ENCODE data around the gene GSC. TPM values are rescaled to one million over a fixed set of nuclear protein-coding genes. Genes with fewer than 3 reads are reported as not detected.

The GSC gene
- total RNA-seq, 1 experiment from 2014 or later, result not detected

DNA sequence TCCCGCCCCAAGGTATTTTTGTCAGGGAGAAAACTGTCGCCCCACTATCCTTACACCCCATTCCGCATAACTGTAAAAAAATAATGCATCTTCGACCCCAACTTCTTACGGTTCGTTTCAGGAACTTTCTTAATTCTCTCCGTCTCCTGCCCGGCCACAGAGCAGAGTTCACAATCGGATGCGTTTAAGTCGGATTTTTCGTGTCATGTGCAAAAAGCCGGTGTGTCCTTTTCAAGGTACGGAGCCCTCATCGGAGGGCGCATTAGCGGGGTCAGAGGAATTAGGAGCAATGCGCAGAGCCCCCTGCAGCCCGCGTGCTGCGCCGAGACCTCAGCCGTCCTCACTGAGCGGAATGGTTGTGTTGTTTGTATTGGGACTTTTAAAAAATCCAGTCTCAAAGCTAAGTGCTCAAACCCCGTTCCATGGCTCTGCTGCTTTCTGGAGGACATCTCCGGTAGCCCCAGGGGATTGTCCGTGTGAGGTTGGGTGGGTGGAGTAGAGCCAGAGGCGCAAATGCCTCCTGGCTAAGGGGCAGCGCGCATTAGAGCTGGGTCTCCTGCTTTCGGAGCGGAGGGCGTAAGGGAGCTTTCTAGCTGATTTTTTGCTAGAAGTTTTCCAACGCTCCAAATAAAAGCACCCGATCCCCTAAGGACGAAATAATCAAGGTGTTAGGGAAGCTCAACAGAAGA lies 3.9 kb upstream of the GSC start:
- DNase-seq (ENCODE audit: low read depth), result no peak
- in situ Hi-C loops (cut with HindIII; ENCODE audit: low pct_unique_long_range_greater_than_20kb, low sequenced_read_pairs), result no loop called here

DNA sequence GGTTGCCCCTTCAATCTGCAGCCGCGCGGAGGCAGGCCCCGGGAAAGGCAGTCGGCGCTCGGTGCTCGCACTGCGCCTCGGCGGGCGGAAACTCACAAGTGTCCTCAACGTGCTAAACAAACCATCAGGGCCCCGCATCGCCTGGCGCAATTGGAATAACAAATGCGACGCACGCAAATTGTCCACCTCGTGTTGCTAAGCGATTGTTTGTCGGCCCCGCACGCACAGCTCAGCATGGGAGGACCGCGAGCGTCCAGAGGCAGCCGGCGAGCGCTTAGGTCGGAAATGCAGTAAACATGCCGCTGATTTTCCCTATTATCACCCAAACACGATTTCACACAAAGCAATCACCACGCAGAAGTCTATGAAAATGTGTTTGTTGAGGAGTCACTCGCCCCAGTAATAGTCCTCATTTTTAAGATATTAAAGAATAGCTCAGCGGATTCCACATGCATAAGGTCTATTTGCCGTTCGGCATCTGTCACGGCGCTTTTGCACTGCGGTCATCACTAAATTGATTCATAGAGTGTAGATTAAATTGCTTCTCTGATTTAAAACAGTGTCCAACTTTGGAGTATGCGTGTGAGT lies 3.2 kb upstream of the GSC start:
- no peak for DNase-seq (ENCODE audit: low read depth)
- in situ Hi-C loops (cut with HindIII; ENCODE audit: low pct_unique_long_range_greater_than_20kb, low sequenced_read_pairs), result no loop called here

DNA sequence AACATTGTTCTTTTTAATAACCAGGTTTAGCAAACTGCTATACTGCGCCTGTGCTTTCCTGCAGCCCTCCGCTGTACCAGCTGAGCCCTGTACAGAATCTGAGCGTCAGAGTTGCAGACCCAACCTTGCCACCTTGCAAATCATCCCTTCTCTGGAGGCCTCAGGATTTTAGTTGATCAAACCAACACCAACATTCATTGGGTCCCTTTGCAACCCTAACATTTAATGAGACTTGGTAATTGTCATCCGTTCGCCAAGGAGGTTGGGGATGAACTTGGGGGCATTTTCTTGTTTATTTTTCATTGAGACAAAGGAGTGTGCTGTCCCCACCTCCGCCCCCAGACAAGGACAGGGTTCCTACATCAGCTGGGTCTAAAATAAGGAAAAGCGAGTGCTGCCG lies 2.6 kb upstream of the GSC start:
- DNase-seq (ENCODE audit: low read depth), result no peak
- in situ Hi-C loops (cut with HindIII; ENCODE audit: low pct_unique_long_range_greater_than_20kb, low sequenced_read_pairs), result no loop called here

DNA sequence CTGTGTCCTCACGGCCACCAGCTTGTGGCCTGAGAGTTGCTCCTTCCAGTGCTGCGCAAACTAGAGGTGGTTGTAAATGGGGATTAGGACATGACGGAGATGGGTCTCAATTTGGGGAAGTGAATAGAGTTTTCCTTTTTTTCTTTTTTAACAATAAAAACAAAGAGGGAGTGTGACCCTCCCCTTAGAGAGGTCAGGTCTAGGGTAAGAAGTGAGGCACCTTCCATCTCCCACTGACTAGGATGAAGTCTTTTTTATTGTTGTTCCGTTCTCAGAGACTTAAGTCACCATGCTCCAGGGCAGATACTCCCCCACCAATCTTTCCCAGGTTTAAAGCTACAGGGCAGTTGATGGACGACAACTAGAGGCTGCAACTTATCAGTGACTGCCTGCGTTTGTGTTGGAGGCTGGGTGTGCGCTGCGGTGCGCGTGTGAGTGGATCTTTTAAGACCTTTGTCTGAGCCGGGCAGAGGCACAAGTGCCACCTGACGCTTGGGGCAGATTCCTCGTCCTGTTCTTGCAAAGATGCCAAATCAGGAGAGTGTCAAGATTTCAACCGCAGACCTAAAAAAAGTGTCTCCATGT lies 2.1 kb upstream of the GSC start:
- in situ Hi-C loops (cut with HindIII; ENCODE audit: low pct_unique_long_range_greater_than_20kb, low sequenced_read_pairs), result no loop called here
- no peak for DNase-seq (ENCODE audit: low read depth)

DNA sequence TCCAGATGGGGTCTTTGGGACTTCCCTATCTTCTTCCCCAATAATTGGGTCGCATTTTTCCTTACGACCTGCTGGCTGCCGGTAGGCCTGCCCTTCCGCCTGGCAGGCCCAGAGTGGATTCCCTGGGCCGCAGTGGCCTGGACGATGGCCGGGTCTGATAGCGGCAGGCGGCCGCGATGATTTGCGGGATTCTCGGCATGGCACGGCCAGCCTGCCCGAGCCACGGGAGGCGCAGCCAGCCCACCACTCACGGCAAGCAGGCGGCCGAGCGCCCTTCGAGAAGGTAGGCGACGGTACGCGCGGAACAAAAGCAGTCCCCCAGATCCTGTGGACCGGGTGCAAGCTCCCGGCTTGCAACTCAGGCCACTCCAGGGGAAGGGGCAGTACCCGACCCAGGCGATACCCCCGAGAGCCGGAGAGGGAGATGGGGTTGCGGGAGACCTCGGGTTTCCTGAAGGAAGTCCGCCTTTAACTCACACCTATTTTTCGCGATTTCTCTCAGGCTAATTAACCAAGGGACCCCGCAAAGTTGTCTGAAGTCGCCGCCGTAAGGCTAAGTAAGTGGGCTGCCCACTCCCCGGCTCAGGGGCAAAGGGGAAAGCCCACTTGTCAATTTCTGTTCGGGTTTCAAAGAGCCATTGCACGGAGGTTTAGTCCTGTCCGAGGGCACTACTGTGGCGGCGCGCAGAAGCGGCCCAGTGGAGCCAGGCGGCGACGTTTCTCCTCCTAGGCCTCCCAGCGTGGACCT lies 1.4 kb upstream of the GSC start:
- DNase-seq (ENCODE audit: low read depth), result no peak
- in situ Hi-C loops (cut with HindIII; ENCODE audit: low pct_unique_long_range_greater_than_20kb, low sequenced_read_pairs), result no loop called here

DNA sequence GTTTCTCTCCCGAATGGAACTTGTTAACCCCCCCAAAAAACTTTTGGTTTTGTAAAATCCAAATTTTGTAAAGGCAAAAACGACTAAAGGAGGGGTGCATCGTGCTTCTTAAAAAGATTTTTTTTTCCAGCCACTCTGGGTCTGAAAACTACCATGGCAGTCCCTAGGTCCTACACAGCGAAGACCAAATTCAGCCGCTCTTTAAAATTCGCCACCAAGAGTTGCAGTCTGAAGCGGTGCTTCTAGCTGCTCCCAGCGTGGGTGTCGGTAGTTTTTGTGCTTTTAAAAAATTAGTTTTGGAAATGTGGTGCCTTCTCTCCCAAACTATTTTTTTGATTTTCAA lies 873 bp upstream of the GSC start:
- in situ Hi-C loops (cut with HindIII; ENCODE audit: low pct_unique_long_range_greater_than_20kb, low sequenced_read_pairs), result no loop called here
- no peak for DNase-seq (ENCODE audit: low read depth)

DNA sequence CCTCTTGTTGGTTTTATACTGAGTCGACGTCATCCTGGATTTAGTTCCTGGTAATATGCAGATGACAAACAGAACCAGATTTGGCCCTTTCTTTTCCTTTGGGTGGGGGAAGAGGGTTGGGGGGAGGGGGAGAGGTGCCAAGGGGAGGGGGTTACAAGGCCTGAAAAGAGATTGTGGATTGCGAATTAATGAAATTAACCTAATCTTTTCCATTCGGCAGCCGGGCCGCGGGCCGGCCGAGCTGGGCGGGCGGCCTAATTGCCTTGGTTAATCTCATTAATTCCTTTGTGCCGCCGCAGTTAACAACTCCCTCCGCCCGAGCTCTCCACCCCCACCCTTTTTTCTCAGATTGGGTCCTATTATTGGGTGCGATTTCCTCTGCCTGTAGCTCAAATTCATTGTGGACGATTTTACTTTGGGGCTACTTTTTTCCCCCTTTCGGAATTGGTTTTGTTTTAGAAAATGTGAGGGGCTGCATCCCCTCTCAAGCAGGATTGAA lies 387 bp upstream of the GSC start:
- DNase-seq (ENCODE audit: low read depth), result no peak
- in situ Hi-C loops (cut with HindIII; ENCODE audit: low pct_unique_long_range_greater_than_20kb, low sequenced_read_pairs), result no loop called here

DNA sequence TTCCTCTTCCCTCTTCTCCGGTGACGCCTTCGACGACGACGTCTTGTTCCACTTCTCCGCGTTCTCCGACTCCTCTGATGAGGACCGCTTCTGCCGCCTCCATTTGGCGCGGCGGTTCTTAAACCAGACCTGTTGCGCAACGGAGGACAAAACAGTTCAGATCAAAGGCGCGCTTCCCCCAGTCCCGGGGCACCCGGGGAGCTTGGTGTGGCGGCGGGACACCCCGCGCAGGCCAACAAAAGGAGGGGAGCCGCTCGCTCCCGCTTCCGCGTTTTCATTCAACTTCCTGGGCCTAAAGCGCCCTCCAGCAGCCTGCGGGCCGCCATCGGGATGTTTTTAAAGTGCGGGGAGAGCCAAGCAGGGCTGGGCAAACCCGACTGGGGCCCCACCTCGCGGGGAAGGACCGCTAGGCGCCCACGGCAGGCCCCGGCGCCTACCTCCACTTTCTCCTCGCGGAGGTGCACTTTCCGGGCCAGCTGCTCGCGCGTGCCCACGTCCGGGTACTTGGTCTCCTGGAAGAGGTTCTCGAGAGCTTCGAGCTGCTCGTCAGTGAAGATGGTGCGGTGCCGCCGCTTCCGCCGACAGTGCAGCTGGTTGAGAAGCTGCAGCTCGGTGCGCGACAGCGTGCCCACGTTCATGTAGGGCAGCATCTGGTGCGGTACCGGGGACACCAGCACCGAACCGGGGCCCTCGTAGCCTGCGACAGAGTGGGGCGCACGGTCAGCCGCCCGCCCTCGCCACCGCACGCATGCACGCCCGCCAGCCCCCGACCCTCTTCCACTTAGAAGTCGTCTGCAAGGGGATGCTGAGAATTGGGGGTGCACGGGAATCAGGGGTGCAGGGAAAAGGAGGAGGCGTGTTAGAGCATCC lies 1.2 kb downstream of the GSC start:
- no peak for DNase-seq (ENCODE audit: low read depth)
- in situ Hi-C loops (cut with HindIII; ENCODE audit: low pct_unique_long_range_greater_than_20kb, low sequenced_read_pairs), result no loop called here

DNA sequence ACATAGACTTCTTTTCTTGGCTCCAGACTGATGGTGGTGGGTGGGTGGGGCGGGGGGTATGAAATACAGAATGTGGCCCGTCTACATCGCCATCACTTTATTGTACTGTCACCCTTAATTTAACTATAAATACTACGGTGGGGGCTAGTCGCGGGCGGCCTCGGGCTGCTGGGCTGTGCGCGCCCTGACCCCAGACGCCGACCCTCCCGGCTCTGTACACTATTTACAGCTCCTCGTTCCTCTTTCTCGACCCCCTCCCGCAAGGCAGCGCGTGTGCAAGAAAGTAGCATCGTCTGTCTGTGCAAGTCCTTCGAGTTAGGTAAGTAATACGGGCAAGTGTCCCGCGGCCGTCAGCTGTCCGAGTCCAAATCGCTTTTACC lies 1.8 kb downstream of the GSC start:
- no peak for DNase-seq (ENCODE audit: low read depth)
- in situ Hi-C loops (cut with HindIII; ENCODE audit: low pct_unique_long_range_greater_than_20kb, low sequenced_read_pairs), result no loop called here

DNA sequence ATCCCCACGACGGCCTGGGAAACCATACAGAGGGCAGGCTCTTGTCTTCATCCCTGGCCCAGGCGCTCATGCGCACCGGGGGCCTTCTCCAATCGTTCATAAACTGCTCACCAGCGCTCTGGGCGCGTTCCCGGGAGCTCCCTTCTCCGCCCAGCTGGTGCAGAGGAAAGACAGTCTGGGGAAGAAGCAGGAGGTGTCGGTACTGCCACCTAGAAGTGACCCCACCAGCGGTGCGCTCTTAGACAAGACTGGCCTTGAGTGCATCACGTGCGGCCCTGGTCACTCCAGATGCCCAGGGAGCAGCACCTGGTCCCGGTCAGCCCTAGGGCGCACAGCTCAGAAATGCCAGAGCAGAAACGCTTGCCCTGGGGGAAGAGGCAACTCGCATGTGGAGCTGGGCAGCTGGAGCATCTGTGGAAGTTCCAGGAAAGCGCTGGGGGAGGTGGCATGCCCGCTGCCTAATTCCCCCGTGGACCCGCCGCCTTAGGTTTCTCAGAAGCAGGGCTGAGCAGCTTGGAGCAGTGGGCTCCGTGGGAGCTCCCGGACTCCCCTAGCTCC lies 2.5 kb downstream of the GSC start:
- DNase-seq (ENCODE audit: low read depth), result no peak
- in situ Hi-C loops (cut with HindIII; ENCODE audit: low pct_unique_long_range_greater_than_20kb, low sequenced_read_pairs), result no loop called here

DNA sequence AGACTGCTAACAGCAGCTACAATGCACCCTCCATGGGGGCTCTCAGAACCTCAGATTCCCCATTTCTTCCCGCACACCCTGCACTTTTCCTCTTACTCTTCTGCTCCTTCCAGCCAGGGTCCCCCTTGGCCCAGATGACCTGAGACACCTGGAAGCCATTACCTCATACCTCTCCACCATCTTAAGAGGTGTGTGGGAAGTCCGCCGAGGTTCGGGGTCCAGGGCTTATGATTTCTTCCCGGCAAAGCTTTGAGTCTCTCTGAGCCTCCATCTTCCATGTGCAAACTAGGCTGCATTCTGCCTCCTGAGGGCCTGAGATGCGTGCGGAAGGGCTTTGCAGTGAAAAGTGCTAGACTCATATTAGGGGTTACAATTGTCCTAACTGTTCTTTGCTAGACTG lies 5.3 kb downstream of the GSC start:
- in situ Hi-C loops (cut with HindIII; ENCODE audit: low pct_unique_long_range_greater_than_20kb, low sequenced_read_pairs), result no loop called here

DNA sequence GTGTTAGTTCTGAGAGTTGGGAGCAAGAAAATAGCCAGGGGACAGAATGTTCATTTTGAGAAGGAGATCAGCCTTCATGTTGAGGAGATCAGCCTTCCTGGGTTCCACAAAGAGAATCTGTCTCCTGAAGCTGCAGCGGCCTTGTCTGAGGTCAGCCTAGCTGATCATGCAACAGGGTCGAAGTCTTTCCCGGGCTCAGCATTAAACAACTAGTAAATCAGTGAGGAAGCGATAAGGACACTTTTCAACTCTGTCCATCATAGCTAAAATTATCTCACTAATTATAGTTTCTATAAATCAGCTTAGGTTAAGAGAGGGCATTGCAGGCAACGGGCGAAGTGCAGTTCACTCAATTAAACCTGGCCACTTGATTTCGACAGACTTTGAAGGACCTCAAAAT lies 7.5 kb downstream of the GSC start:
- no peak for DNase-seq (ENCODE audit: low read depth)
- in situ Hi-C loops (cut with HindIII; ENCODE audit: low pct_unique_long_range_greater_than_20kb, low sequenced_read_pairs), result no loop called here

More for the DNA sequence above, 5.3 kb downstream of the GSC start:
- DNase-seq (ENCODE audit: low read depth), result no peak

DNA sequence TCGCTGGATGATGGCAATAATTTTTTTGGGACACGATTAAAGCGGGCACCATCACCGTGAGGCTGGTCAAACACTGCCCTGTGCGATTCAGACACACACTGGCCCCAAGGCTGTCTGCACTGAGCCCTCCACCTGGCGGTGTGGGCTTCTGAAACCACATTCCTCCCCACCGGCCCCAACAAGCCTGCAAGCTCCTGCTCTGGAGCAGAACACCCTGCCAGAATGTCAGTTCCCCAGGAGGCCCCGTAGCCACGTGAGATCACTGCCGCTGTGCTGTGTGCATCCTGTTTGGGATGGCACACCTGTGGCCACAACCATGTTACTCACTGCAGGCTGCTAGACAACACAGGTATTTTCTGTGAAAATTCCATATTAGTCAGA lies 7.9 kb downstream of the GSC start:
- no peak for DNase-seq (ENCODE audit: low read depth)
- in situ Hi-C loops (cut with HindIII; ENCODE audit: low pct_unique_long_range_greater_than_20kb, low sequenced_read_pairs), result no loop called here

DNA sequence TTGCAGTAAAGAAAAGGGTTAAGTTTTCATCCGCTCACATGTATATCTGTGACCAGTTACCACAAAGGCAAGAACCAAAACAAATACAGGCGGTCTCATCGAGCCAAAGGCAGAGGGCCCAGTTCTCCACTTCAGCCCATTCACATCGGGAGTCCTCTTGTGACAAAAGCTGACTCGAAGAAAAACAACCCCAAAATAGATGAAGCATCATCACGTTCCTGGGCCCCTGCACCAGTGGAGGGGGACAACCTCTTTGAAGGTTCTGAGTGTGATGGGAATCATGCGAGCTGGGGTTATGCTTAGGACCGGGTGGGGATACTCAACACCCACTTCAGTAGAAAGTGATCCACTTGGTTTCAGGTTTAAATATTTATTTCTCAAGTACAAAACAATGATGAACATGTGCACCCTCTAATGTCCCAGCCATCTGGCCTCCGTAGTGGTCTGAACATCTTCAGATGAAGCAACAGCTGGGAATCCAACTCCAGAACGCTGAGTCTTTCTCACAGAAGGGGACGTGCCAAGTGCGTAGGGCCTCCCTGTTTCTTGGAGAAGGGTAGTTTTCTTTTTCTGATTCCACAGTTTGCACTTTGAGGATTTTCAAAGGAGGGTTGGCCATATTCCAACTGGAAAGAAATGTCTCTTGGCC lies 8.4 kb downstream of the GSC start:
- in situ Hi-C loops (cut with HindIII; ENCODE audit: low pct_unique_long_range_greater_than_20kb, low sequenced_read_pairs), result no loop called here
- DNase-seq (ENCODE audit: low read depth), result no peak

DNA sequence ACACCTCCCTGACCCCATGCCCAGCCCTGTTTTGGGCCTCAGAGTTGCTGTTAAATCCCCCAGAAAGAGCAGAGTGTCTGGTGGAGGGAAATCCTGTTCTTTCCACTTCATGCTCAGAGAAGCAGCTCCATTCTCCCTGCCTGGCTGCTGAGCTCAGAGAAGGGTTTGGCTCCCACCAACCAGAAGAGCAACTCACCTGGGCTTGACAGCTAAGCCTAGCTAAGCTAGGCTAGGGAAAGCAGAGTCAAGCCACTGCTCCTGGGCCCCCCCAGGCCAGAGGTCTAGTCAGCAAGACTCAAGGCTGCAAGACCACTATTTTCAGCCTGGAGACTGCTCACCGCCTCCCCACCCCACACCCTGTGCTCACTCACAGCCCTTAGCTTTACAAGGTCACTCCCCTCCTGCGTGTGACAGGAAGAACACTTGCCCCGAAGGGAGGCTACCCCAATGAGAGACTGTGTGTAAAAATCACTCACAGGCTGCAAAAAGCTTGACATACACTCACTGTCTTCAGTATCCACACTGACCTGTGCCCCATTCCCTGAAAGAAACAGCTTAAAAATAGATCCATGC lies 13.5 kb downstream of the GSC start:
- no peak for DNase-seq (ENCODE audit: low read depth)
- in situ Hi-C loops (cut with HindIII; ENCODE audit: low pct_unique_long_range_greater_than_20kb, low sequenced_read_pairs), result no loop called here

DNA sequence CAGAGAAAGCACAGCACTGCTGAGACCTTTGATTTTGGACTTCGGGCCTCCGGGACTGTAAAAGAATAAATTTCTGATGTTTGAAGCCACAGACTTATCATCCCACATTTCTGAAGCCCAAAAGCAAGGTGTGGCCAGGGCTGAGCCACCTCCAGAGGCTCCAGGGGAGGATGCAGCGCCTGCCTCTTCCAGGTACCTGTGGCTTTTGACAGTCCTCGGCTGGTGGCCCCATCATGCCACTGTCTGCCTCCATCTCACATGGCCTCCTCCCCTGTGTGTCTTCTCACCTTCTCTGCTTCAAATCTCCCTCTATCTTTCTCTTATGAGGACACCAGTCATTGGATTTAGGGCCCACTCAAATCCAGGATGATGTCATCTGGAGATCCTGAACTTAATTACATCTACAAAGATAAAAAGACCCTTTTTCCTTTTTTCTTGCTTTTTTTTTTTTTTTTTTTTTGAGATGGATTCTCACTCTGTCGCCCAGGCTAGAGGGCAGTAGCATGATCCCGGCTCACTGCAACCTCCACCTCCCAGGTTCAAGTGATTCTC lies 15.4 kb downstream of the GSC start:
- in situ Hi-C loops (cut with HindIII; ENCODE audit: low pct_unique_long_range_greater_than_20kb, low sequenced_read_pairs), result no loop called here
- no peak for DNase-seq (ENCODE audit: low read depth)
